Aorta (tissue), 5 donors: Measurements from ENCODE around the gene PIGO. TPM values are rescaled to one million over a fixed set of nuclear protein-coding genes. Genes with fewer than 3 reads are reported as not detected.
A peak's percentile ranks its signal among the peaks of the same experiment; 100 is the strongest.

Experiments
- ATAC-seq: fragments of 200-7000 bp; cut with Tn5 transposase; one replicate; pipeline ENCODE4 v1.9.1; 2022; ENCODE audit warnings: moderate library complexity; ENCODE audit not compliant: low FRiP score
- DNase-seq, 2 donors: peaks; one replicate each; pipeline ENCODE4 v3.0.0-alpha.2; 2020
- H3K27ac ChIP-seq, 2 donors: one replicate each; pipeline ENCODE4 v1.5.1; 2013; ENCODE audit warnings: low read length in 2 of 2, mild to moderate bottlenecking in 2 of 2, moderate library complexity in 2 of 2, control low read depth in 1 of 2, inconsistent platforms in 1 of 2, low read depth in 1 of 2
- H3K27me3 ChIP-seq, 2 donors: one replicate each; pipeline ENCODE4 v1.6.1; 2013; ENCODE audit warnings: control low read depth in 1 of 2, low read length in 1 of 2, mild to moderate bottlenecking in 1 of 2, moderate library complexity in 1 of 2; ENCODE audit not compliant: insufficient read depth in 2 of 2, control insufficient read depth in 1 of 2
- H3K36me3 ChIP-seq, 2 donors: one replicate each; pipeline ENCODE4 v1.6.1; 2013; ENCODE audit warnings: control low read depth in 1 of 2, low read length in 1 of 2, mild to moderate bottlenecking in 1 of 2; ENCODE audit not compliant: insufficient read depth in 2 of 2, control insufficient read depth in 1 of 2
- H3K4me1 ChIP-seq, 2 donors: one replicate each; pipeline ENCODE4 v1.6.1; 2013; ENCODE audit warnings: low read length in 2 of 2, control low read depth in 1 of 2, mild to moderate bottlenecking in 1 of 2, moderate library complexity in 1 of 2; ENCODE audit not compliant: insufficient read depth in 2 of 2, control insufficient read depth in 1 of 2
- H3K4me3 ChIP-seq, 2 donors: one replicate each; pipeline ENCODE4 v1.5.1; 2013; ENCODE audit warnings: low read length in 2 of 2, control low read depth in 1 of 2, mild to moderate bottlenecking in 1 of 2
- H3K9me3 ChIP-seq: one replicate; pipeline ENCODE4 v1.6.1; 2013; ENCODE audit warnings: mild to moderate bottlenecking, low read length; ENCODE audit not compliant: control insufficient read depth
- WGBS, 2 donors: extraction: QIAGEN DNeasy Blood & Tissue Kit; methylation state at CpG; one replicate each; pipeline ENCODE4 v1.1.7; 2013; 5-methylcytosine and 5-hydroxymethylcytosine counted together
- intact Hi-C, 2 donors: fragments of 100-400 bp; cut with DNase I; formaldehyde crosslinking; loops; one replicate each; pipeline versions ENCODE4 v1.14.2 to v1.15.0; 2022
- polyA plus RNA-seq, 2 donors: library from polyadenylated mRNA; stranded (reverse); fragments of 200-250 nt; gene quantifications; one replicate each; pipeline ENCODE4 v1.2.3, GENCODE V29; 2013
- total RNA-seq, 2 donors: library from RNA; stranded (reverse); fragmentation: NEBNext Ultra II Directional; extraction: Animal tissue kit (Norgen Biotek cat#: 25700); gene quantifications; one replicate each; pipeline ENCODE4 v1.2.1, GENCODE V29; 2021
- donor health status: healthy with polysubstance abuse.
- donor health status: Bipolar disorder and iron deficiency.
- donor health status: DM: no; HTN: no; CAD: no.
- donor health status: DM: no; HTN: no; CAD: no.
- donor health status: DM: yes; HTN: yes; CAD: no.

PIGO gene
- total and polyA plus RNA-seq, 4 donors = 8.8 to 22.5 (median 14.4) TPM

GRCh38 chr9:35108946-35109575 lies 12.7 kb upstream of the PIGO start:
- 53 to 54% methylated on average over 8 of the region's 8 CpGs for WGBS, 2 donors
- no peak overlapping the region for H3K4me3 ChIP-seq
- H3K27me3 ChIP-seq = no peaks in the 10 kb centered on the region
- no peaks in the 10 kb centered on the region for H3K4me1 ChIP-seq
- H3K9me3 ChIP-seq = no peaks in the 10 kb centered on the region
- no peak for ATAC-seq
- DNase-seq = no peak
- intact Hi-C loops = no loop called here
- peak overlapping the region in 1 of 2 donors; percentile 27 for H3K27ac ChIP-seq
- peaks cover 0 to 7% of the 10 kb centered on the region in 2 donors for H3K36me3 ChIP-seq

GRCh38 chr9:35108461-35108860 lies 12.1 kb upstream of the PIGO start:
- Histone ChIP-seq H3K27ac (no peak overlapping the region), H3K4me1 (no peaks in the 10 kb centered on the region), H3K27me3 (no peaks in the 10 kb centered on the region), H3K9me3 (no peaks in the 10 kb centered on the region), H3K4me3 (no peak overlapping the region), H3K36me3 (peaks cover 0 to 7% of the 10 kb centered on the region in 2 donors)
- intact Hi-C loops = no loop called here
- no peak for ATAC-seq
- DNase-seq = no peak
- WGBS, 2 donors = 87% methylated on average over 6 of the region's 6 CpGs

DNA sequence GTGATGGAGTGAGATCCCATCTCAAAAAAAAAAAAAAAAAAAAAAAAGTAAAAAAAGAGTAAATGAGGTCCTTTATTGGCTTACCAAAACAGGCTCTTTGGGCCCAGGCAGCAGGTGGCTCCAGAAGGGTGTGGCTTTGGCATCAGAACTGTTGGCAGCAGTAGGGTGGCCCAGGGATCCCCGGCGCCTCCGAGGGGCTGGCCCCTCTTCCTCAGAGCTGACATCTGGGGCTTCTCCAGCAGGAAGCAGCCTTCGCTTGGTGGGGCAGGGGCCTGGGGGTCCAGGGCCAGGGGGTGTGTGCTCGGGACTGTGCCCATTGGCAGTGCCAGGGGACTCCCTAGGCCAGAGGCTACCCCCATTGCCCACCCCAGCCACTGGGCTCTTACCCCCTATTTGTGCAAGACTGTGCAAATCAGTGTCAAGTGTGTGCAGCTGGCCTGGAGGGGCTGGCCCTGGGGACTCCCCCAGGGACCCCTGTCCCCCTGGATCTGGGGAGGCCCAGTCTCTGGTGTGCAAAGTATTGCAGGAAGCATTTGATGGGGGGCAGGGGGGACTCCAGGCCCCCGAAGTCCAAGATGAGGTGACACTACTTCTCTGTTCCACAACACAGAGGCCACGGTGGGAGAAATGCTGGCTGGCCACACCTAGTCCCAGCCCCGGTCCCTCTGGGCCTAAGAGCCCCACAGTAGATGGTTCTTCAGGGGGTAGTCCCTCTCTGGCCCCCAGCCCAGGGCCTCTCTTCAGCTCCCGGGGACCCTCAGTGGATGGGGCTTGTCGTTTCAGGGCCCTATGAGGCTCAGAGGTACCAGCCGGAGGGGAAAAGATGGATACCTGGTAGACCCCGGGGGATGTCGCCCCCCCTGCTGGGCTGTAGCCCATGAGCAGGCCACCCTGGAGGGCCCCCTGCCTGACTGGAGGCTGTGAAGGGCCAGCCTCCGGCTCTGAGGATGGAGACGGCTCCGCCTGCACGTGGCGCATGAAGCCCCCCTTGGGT lies 11.2 kb upstream of the PIGO start:
- H3K27ac ChIP-seq = no peak overlapping the region
- no peaks in the 10 kb centered on the region for H3K9me3 ChIP-seq
- H3K36me3 ChIP-seq = peaks cover 0 to 7% of the 10 kb centered on the region in 2 donors
- DNase-seq = no peak
- no peaks in the 10 kb centered on the region for H3K27me3 ChIP-seq
- intact Hi-C loops = no loop called here
- H3K4me3 ChIP-seq = no peak overlapping the region
- WGBS, 2 donors = 69 to 78% methylated on average over 18 of the region's 18 CpGs
- no peaks in the 10 kb centered on the region for H3K4me1 ChIP-seq
- no peak for ATAC-seq

GRCh38 chr9:35106343-35106730 lies 9.9 kb upstream of the PIGO start:
- intact Hi-C loops = no loop called here
- no peaks in the 10 kb centered on the region for H3K9me3 ChIP-seq
- H3K27me3 ChIP-seq = no peaks in the 10 kb centered on the region
- no peak for DNase-seq
- peaks cover 0 to 7% of the 10 kb centered on the region in 2 donors for H3K36me3 ChIP-seq
- no peak overlapping the region for H3K4me3 ChIP-seq
- 83 to 85% methylated on average over 7 of the region's 7 CpGs for WGBS, 2 donors
- H3K27ac ChIP-seq = no peak overlapping the region
- no peaks in the 10 kb centered on the region for H3K4me1 ChIP-seq
- ATAC-seq = no peak

- WGBS, 2 donors = 83 to 85% methylated on average over 13 of the region's 13 CpGs
- DNase-seq (no peak), ATAC-seq (no peak)
- intact Hi-C loops = no loop called here
- Histone ChIP-seq H3K27me3 (no peaks in the 10 kb centered on the region), H3K36me3 (peaks cover 0 to 7% of the 10 kb centered on the region in 2 donors), H3K4me3 (no peak overlapping the region), H3K4me1 (no peaks in the 10 kb centered on the region), H3K9me3 (no peaks in the 10 kb centered on the region), H3K27ac (no peak overlapping the region)
These were observed 9.4 kb upstream of the PIGO start for GRCh38 chr9:35105571-35106342.

GRCh38 chr9:35105126-35105525 lies 8.7 kb upstream of the PIGO start:
- intact Hi-C loops = no loop called here
- WGBS, 2 donors = 86 to 89% methylated on average over 12 of the region's 12 CpGs
- Histone ChIP-seq H3K27ac (no peak overlapping the region), H3K4me3 (no peak overlapping the region), H3K27me3 (no peaks in the 10 kb centered on the region), H3K4me1 (no peaks in the 10 kb centered on the region), H3K36me3 (peaks cover 0 to 9% of the 10 kb centered on the region in 2 donors), H3K9me3 (no peaks in the 10 kb centered on the region)
- no peak for ATAC-seq
- no peak for DNase-seq

DNA sequence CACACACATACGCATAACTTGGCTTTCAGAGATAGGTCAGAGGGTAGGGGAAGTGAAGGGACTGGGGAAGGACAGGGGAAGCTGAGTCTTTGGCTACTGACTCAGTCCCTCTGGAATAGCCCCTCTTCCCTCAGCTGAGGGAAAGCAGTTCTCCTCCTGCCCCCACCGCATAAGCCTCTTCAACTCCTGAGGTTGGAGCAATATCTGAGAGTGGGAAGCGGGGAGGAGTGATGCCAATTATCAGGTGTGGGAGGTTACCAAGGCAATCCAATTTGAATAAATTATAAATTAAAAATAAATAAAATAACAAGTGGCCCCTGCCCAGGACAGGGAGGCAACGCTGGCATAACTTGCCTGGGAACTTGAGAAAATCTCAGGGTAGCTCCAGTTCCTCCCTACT lies 8.2 kb upstream of the PIGO start:
- H3K36me3 ChIP-seq = peaks cover 0 to 9% of the 10 kb centered on the region in 2 donors
- no peaks in the 10 kb centered on the region for H3K4me1 ChIP-seq
- H3K27me3 ChIP-seq = no peaks in the 10 kb centered on the region
- intact Hi-C loops = no loop called here
- DNase-seq = no peak
- no peak for ATAC-seq
- H3K27ac ChIP-seq = no peak overlapping the region
- no peaks in the 10 kb centered on the region for H3K9me3 ChIP-seq
- 86 to 87% methylated on average over 4 of the region's 4 CpGs for WGBS, 2 donors
- no peak overlapping the region for H3K4me3 ChIP-seq

DNA sequence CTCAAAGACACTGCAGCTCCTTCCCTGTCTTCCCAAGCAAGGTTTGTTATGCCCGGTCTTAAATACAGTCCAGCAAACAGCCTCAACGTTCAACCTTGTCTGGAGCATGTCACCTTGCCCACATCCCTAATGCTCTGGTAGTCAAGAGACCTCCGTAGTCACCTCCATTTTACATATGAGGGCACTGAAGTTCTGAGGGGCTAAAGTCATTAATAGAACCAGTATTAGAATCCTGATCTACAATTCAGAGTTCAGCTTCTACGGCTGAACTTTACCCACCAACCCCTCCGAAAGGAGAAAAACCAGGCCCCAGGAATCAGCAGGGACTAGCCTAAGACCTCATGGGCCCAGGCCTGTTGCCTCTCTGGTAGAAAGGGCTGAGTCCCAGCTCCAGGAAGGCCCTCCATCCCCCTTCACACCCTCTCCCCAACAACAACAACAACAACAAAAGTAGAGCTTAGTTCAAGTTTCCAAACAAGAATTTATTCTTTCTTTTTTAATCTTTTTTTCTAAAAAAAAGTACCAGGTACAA lies 7.3 kb upstream of the PIGO start:
- H3K27ac ChIP-seq = peak overlapping the region in 1 of 2 donors; percentile 53
- H3K4me1 ChIP-seq = no peaks in the 10 kb centered on the region
- 23% methylated on average over 5 of the region's 5 CpGs for WGBS, 2 donors
- ATAC-seq (no peak), DNase-seq (peak in 1 of 2 donors; percentile 40)
- no peak overlapping the region for H3K4me3 ChIP-seq
- H3K36me3 ChIP-seq = peaks cover 0 to 9% of the 10 kb centered on the region in 2 donors
- no peaks in the 10 kb centered on the region for H3K27me3 ChIP-seq
- no peaks in the 10 kb centered on the region for H3K9me3 ChIP-seq
- intact Hi-C loops = no loop called here
